HG03432 (cell line): Measurements from ENCODE around the gene DYNLL2.
"Not testable (repeated sequence)": the region's sequence is repeated elsewhere in the genome, so short reads cannot be mapped to it uniquely, and the experiment has no call there.

ENCODE experiments used
- ATAC-seq: cut with Tn5 transposase; IDR thresholded peaks from one replicate; pipeline ENCODE4 v1.9.1; 2021; ENCODE audit warnings: mild to moderate bottlenecking, moderate library complexity; ENCODE audit not compliant: unreplicated experiment

DYNLL2 gene

DNA sequence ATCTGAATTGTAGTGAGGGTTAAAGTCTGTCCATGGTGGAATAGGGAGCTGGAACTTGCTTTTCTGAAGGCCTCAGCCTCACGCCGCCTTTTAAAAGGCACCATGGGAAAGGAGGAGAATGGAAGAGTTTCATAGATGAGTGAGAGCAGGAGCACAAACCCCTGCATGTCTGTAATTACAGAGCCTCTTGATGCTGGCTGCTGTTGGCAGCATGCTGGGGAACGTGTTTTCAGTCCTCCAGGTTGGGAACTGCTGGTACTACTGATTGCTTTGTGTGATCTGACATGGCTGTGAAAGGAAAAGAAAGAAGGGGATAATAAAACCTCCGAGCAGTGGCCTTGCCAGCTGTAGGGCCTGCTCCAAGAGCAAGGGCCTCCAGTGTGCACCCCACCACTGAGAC lies 16.8 kb upstream of the DYNLL2 start:
- ATAC-seq: no peak

DNA sequence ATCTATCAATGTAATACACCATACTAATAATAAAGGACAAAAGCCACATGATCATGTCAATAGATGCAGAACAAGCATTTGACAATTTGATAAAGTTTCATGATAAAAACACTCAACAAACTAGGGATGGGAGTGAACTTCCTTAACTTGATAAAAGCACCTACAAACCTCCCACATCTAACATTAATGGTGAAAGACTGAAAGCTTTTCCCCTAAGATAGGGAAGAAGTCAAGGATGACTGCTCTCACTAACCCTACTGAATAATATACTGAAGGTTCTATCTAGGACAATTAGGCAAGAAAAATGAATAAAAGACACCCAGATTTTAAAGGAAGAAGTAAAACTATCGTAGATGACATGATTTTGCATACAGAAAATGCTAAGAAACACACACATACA lies 10.4 kb upstream of the DYNLL2 start:
- no peak for ATAC-seq

DNA sequence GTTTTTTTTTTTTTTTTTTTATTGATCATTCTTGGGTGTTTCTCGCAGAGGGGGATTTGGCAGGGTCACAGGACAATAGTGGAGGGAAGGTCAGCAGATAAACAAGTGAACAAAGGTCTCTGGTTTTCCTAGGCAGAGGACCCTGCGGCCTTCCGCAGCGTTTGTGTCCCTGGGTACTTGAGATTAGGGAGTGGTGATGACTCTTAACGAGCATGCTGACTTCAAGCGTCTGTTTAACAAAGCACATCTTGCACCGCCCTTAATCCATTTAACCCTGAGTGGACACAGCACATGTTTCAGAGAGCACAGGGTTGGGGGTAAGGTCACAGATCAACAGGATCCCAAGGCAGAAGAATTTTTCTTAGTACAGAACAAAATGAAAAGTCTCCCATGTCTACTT lies 10.0 kb upstream of the DYNLL2 start:
- not testable (repeated sequence) for ATAC-seq

DNA sequence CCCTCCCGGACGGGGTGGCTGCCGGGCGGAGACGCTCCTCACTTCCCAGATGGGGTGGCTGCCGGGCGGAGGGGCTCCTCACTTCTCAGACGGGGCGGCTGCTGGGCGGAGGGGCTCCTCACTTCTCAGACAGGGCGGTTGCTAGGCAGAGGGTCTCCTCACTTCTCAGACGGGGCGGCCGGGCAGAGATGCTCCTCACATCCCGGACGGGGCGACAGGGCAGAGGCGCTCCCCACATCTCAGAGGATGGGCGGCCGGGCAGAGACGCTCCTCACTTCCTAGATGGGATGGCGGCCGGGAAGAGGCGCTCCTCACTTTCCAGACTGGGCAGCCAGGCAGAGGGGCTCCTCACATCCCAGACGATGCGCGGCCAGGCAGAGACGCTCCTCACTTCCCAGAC lies 8.8 kb upstream of the DYNLL2 start:
- not testable (repeated sequence) for ATAC-seq

DNA sequence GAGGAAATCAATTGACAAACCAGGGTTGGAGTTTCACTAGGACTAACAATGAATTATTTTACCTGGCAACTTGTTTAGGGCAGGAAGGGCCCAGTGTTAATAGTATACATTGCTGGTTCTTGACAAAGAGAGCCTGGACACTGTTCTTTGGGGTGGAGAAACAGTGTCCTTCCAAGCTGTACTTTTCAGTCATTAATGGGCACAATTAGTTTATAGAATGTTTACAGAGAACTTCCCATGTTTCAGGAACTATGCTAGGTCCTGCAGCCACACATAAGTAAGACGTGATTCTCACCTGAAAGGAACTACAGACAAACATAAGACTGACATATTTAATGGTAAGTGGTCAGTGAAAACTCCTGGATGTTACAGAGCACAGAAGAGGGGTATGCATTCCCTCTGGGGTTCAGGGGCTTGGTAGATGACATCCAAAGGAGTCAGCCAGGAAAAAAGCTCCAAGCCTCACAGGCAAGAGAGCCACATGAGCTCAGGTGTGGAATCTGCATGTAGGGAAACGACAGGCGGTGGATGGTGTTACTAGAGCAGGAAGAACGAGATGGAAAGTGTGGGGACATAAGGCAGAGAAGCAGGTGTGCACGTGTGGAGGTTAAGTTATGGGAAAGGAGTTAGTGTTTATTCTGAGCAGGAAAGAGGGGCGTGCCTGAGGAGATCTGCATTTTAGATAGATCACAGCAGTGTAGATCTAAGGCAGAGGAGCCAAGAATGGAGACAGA lies 3.8 kb upstream of the DYNLL2 start:
- ATAC-seq: no peak

DNA sequence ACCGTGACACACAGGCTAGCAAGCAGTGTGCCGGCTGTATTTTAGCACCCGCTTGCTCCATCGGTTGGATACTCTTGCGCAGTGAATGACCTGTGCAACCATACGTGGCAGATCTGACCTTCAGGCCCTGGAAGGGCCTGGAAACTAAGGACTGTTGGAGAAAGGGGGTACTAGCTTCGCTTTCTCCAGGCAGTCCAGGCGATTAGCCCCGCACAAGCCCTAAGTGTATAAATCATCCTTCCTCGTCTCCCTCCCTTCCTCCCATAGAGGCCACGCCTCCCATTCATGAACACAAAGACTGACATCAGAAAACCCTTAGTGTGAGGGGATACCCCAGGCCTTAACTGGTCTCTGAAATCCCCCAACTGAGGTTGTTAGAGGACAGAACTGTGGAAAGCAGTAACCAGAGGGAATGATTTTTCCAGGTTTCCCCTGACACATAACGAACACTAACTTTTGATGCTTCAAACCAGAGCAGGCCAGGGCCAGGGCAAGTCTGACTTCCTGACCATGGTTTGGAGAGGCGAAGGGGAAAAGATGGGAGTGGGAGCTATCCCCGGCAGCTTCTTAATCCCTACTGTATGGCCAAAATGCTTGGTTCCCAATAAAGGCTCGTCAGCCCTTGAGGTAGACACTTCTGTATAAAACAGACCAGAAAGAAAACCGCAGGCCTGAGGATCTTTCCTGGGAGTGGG lies 1.4 kb upstream of the DYNLL2 start:
- no peak for ATAC-seq

DNA sequence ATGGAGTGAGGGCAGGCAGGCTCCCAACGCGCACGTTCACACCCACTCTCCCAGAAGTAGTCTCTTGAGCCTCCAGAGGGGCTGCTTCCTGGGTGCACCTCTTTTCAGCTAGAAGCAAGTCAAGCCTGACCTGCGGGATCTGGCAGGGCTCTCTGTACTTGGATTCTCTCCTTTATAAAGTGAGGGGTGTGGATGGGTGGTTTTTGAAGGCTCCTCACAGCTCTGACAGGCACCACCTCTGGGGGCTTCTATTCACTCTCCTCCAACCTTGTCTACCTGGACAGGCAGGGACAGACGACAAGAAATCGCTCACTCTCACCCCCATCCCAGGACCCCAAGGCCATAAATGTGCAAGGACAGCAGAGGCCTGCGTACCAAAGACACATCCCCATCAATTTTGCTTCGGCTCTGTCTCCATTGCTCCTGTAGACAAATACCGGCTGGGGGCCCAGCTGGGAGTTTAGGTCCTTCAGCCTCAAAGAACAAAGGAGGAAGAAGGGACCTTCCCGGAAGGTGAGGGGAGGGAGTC lies 814 bp upstream of the DYNLL2 start:
- ATAC-seq: no peak

DNA sequence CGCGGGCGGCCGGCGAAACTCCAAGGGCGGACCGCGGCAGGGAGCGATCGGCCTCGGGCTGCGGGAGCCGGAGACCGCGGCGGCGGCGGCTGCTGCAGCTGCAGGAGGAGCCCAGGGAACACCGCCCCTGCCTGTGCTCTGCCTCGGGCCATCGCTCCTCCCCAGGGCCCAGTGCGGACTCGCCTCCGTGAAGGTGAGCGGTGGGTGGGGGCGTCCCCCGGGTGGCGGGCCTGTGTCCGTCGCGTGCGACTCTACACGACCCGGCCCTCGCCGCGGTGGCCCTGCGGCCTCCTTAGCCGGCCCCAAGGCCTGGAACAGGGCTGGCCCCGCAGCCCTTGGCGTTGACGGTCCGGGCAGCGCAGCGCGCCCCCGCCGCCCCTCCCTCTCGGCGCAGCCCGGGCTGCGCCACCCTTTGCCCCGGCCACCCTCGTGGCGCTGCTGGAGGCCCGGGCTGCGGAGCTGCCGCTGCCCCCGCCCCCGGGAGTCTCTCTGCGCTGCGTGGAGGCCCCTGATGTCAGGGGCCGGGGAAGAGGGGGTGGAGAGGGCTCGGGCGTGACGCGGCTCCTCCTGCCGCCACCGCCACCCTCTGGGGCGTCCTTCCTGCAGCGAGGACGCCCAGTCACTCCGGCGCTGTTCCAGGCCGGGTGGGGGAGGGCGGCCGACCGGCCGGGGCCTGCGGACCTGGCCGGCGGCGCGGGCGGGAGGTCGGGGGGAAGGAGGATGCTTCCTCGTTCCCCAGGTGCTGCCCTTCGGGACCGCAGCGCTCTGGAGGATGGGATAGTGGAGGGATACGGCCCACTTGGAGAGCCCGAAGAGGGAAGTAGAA lies 485 bp downstream of the DYNLL2 start:
- peak; percentile 48 for ATAC-seq

DNA sequence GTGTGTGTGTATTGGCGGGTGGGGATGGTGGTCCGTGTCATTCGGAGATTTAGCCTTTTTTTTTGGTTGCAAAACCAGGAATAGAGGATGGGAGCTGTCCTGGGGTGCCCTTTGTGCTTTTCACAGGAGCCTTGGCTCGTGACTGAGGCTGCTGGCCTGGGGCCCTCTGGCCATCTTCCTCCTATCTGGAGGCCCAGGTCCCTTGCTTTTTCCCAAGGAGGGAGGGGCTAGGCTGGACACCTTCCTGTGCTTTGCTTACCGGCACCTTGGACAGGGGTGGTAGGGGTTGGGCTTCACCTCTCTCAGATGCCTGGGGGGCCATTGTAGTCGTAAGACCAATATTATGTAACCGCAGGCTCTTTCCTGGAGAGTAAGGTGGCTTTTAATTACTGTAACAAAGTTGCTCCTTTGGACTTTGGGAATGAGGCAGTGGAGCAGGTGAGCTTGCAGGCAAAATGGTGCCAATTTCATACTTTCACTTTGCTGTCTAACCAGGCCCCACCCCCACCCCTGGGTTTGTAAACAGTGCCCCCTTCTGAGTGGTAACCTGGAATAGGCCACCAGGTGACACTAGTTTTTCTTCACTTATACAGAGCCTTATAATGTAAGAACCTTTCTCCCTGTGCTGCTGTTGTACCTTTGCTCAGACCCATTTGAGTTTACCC lies 1.2 kb downstream of the DYNLL2 start:
- no peak for ATAC-seq

DNA sequence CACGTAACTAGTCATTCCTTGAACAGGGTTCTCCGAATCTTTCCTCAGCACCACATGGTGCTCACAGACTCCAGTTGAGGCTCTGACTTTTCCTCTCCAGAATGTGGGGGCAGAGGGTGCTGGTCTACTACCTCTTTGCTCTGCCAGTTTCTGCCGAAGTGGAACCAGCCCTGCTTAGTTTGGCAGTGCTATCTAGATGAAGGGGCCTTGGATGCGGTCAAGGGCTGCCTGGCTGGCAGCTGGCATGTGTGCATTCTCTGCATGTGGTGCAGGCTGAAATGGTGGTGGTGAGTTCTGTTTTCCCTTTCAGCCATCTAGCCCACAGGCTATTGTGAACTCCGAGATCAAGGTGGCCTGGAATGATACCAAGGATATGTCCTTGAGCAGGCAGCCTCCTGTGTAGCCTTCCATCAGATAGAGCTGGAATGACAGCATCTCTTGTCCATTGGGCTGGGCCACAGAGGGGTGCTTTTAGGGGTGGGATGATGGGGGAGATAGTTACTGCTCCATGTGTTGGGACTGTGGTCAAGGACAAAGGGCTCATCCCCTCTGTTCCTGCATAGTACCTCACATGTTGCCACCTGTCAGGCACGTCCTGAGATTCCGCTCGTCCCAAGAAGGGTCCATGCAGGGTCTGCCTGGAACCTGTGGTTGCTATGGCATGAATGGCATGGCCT lies 2.0 kb downstream of the DYNLL2 start:
- no peak for ATAC-seq

DNA sequence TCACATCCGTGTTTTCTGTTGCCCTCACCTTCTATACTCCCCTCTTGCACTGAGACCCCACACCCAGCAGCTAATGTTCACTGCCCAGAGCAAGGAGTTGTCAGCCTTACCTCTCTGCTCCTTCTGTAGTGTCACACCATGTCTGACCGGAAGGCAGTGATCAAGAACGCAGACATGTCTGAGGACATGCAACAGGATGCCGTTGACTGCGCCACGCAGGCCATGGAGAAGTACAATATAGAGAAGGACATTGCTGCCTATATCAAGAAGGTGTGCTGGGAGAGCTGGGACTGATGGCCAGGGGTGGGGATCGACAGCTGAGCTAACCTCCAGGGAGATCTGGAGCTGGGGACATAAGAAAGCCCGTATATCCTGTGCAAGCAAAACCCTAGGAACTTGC lies 3.7 kb downstream of the DYNLL2 start:
- ATAC-seq: no peak

DNA sequence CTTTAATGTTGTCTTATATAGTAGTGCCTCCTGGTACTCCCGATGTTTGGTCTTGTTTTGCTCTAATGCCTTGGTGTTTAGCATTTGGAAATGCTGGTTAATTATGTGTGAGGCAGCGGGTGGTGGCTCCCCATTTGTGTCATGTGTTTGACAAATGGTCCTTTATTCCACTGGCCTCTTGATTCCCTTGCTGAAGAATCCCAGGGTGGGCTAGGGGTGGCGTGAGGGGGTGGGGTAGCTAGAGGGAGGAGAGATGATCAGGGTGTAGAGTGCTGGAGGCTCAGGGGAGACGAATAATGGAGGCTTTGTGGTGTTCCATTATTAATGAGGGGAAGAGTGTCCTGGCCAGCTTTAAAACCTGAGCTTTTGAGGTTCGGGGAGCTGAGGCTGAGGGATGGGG lies 5.4 kb downstream of the DYNLL2 start:
- ATAC-seq: no peak

DNA sequence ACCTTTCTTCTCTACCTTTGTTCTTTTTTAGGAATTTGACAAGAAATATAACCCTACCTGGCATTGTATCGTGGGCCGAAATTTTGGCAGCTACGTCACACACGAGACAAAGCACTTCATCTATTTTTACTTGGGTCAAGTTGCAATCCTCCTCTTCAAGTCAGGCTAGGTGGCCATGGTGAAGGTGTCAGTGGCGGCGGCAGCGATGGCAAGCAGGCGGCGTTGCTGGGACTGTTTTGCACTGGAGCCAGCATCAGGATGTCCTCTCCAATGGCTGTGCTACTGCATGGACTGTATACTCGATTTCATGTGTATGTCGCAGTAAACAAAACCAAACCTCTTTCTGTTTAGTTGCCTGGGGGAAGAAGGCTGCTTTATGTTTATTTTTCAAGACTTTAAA lies 5.9 kb downstream of the DYNLL2 start:
- ATAC-seq: no peak

DNA sequence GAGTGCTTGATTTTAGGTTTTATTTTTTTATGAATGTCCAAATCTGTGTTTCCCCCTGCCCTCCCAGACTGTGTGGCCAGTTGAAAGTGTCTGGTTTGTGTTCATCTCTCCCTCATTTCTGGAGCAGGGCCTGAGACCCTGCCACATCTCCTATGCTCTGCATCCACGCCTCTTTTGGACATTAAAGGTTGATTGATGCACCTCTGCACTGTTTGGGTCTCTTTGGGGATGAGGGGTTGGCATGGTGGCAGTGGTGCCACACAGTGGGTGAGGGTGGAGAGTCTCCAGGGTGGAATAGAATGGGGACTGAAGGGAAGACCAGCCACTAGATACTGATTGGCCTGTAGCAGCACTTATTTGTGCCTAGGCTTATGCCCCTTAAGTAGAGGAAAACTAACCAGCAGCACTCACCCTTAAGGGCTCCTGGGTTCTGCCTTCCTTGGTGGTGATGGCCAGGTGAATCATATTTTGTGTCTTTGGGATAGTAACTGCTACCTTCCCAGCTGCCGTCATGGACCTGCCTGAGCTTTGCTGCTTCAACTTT lies 7.9 kb downstream of the DYNLL2 start:
- ATAC-seq: no peak

DNA sequence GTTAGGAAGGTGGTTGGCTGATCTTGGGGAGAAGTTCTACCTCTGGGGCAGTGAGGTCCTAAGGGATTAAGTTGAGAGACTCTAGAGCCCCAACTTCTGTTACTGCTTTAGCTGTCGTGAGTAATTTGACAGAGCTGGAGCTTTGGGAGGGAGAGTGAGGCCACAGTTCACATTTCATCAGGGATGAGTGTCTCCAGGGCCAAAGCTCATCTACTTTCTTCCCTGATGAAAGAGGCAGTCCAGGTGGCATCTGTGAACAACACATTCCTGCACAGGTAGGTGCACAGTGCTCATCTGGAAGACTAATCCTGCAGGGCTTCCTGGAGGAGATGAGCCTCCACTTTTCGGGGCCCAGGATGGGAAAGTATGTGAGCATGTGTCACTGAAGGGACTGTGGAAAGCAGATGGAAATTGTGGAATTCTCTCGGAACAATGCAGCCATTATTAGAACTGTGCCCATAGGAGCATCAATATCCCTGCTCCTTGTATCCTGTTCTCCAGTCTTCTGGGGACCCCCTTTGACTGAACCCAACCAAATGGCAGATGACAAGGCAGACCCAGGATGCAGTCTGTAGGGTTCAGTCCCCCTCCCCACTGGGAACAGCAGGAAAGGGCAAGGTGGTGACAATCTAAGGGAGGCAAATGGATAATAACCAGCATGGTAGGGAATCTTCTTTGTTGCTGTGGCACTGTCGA lies 9.0 kb downstream of the DYNLL2 start:
- ATAC-seq: no peak

DNA sequence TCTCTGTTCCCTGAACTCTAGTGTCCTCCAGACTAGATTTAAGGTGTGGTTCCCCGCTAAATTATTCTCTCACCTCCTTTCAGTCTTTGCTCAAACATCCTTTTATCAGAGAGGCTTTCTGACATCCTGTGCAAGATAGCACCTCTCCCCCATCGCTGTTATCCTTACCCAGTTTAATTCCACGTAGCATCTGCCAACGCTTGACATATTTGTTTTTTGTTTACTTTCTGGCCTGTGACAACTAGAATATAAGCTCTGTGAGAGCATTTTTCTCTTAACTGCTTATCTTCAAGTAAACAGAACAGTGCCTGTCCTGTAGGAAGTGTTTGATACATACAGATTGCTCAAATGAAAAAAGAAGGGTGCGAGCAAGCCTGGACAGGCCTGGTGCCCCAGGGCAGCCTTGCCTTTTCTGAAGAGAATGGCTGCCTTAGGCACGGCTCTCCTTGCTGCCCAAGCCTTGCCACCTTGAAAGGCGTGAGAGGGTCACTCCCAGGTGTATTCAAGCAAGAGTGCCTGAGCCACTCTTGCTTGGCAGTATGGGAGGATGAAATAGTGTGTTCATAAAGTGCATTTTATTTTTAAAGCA lies 9.7 kb downstream of the DYNLL2 start:
- ATAC-seq: no peak

DNA sequence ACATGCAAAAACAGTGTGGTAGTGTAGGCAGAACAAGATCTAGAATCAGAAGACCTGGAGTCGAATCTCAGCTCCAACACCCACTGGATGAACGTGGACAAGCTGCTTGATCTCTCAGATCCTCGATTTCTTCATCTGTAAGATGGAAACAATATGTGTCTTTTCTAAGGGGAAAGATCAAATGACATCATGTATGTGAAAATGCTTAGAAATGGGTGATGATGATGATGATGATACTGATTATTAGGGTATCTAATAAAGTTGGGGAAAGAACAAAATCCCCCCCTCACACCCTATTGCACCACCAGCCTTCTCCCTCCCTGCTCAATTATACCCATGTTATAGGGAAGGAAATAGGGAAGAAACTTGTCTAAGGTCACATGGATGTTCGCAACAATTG lies 10.9 kb downstream of the DYNLL2 start:
- no peak for ATAC-seq

DNA sequence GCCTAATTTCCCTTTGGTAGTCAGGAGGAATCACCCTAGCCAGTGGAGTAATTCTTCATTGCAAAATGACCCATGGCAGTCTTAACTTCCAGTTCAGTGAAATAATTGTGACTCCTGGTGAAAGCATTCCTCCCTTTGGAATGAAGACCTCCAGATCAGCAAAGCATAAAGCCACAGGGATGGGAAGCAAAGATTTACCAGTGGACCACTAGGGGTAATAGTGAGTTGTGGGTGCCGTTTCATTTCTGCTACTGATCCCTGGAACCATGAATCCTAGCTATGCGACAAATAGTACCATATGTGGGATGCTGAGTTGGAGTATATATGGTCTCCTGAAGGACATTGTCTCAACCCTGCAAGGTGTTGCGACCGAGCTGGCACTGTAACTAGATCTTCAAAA lies 13.7 kb downstream of the DYNLL2 start:
- ATAC-seq: no peak

DNA sequence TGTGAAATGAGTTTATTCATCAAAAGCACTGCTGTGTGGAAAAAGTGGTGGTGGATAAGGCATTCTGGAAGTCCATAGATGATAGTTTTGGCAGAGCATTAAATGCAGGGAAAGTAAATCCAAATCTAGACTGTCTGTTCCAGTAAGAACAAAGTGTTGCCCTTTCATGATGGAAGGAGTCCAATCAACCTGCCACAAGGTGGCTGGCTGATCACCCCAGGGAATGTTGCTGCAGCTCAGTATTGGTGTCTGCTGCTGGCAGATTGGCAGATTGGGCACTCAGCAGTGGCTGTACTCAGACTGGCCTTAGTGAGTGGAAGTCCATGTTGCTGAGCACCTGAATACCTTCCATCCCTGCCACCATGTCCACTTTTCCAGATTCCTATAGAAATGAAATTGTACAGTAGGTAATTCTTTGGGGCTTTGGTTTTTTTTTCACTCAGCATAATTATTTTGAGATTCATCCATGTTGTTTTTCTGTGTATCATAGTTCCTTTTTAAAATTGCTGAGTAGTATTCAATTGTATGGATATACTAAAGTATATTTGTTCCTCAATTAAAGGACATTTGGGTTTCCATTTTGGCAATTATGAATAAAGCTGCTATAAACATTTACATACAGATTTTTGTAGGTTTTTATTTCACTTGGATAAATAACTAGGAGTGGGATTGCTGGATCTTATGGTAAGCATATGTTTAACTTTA lies 14.3 kb downstream of the DYNLL2 start:
- no peak for ATAC-seq
